ENCODE results near the gene HYAL1.

HYAL1 gene

DNA sequence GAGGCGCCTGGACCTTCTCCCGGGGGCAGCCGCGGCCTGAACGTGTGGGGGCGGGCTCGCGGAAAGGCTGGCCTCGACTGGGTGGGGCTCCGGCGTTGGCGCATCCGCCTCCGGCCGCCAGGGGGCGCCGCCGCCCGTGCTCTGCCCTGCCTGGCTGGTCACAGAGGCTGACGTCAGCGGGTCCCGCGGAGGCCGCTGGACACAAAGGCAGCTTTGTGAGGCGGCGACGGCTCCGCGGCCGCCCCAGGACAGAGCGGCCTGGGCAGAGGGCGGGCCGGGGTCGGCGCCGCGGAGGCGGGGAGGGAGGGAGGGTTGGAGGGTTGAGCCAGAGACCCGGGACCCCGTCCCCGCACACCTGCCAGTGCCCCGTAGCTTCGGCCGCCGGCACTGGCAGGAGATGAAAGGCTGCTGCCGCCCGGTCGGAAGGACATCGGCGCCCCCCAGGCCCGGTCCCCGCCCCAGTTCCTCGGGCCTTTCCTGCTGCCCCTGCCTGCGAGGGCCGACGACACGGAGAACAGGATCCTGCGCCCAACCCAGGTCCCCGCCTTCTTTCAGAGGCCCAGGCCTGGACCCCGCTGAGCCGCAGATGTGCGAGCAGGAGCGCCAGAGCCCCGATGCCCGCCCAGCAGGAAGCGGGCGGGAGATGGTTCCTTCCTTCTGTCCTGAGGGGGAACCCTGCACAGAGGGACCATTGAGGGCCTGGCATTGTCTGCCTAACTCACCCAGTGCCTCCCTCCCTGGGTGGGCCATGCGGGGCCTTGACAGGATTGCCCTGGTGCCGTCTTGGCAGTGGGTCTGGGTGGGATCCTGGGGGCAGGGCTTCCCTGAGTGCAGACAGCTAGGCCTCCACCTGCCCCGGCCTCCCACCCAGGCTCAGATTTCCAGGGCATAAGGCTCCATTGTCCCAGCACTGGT is 43.1 kb downstream of the HYAL1 start:
- peak; percentile 55 for DNase-seq (ENCODE audit: low read depth, low spot score)

DNA sequence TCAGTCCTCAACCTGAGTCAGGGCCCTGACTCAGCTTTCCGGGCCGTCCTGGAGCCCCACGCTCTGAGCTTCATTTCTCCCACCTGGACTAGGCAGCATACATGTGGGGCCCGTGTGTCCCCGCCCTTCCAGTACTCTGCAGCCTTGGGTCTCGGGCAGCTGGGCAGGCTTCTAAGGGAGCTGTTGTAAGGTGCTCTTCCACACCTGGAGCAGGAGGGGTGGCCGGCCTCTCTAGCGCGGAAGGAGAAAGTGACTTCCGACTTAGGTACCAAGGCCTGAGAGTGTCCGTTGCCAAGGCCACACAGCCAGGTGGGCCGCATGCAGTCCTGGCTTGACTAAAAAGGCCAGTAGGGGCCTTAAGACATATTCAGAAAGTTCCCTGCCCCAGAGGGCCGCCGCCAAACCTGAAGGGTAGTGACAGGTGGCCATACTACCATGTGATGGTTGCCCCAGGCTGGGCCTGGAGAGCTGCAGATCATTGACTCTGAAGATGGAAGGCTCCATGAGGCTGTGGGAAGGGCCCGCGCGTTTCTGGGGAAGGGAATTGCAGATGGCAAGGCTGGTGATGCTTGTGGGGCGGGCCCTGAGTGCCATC is 43.8 kb downstream of the HYAL1 start:
- DNase-seq (ENCODE audit: low read depth, low spot score) = no peak

DNA sequence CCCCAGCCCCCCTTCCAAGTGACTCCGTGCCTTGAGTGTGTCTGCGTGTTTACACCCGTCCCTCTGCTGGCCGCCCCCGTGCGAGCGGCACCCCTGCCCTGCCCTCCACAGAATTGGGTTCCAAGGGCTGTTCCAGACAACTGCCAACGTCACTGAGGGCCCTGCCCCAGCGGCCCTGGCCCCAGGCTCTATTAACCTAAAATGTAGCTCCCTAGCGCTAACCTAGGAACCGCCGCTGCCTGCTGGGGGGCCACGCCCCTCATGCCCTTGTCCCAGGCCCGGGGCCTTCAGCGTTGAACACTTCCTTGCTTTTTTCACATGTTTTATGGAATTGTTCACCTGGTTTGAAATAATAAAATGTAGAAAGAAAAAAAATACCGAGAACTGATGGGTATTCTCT is 44.4 kb downstream of the HYAL1 start:
- DNase-seq (ENCODE audit: low read depth, low spot score) = no peak

DNA sequence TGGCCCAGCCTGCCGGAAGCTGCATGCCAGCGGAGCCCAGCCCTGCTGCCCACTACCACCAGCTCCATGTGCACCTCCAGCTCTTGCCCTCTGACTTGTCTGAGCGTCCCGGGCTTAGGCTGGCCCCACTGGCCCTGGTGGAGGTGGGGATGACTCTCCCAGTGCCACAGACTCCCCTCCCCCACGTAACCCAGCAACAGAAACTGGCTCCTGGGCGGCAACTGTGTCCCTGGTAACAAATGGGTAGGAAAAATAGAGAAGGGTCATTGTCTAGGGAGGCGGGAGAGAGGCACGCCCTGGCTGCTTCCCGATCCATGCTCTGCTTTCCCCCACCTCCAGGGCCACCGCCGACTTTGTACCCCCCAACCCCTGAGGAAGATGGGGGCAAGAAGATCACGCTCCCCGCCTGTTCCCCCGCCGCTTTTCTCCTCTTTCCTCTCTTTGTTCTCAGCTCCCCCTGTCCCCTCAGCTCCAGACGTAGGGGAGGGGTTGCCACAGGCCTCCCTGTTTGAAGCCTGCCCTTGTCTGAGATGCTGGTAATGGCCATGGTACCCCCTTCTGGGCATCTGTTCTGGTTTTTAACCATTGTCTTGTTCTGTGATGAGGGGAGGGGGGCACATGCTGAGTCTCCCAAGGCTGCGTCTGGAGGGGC is 45.2 kb downstream of the HYAL1 start:
- DNase-seq (ENCODE audit: low read depth, low spot score) = no peak

DNA sequence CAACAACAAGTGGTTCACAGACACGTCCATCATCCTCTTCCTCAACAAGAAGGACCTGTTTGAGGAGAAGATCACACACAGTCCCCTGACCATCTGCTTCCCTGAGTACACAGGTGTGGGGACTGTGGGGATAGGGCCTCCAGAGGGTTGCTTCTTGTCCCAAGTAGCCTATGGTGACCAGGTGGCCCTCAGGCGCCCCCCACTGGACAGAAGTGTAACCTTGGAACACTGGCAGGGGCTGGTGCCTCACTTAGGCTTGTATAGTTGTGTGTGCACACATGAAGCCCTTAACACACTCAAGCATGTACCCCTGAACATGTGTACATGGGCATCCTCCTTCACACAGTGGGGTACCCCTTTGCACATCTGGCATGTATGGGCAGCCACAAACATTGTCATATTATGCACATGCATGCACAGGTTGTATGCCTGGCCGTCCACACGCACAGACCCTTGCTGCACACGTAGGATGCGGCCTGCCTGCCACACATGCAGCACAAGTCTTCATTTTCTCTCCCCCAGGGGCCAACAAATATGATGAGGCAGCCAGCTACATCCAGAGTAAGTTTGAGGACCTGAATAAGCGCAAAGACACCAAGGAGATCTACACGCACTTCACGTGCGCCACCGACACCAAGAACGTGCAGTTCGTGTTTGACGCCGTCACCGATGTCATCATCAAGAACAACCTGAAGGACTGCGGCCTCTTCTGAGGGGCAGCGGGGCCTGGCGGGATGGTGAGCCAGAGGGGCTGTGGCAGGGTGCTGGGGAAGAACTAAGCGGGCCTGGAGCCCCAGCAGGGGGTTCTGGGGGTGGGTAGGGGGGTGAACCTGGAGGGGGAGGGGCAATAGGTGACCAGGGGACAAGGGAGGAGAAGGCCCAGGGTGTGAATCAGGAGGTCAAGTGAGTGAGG is 46.1 kb downstream of the HYAL1 start:
- DNase-seq (ENCODE audit: low read depth, low spot score) = no peak

- DNase-seq (ENCODE audit: low read depth, low spot score) = no peak
Observed at GRCh38 chr3:50255251-50255615, 48.1 kb downstream of the HYAL1 start.

GRCh38 chr3:50254577-50255250 is 48.7 kb downstream of the HYAL1 start:
- DNase-seq (ENCODE audit: low read depth, low spot score) = no peak

DNA sequence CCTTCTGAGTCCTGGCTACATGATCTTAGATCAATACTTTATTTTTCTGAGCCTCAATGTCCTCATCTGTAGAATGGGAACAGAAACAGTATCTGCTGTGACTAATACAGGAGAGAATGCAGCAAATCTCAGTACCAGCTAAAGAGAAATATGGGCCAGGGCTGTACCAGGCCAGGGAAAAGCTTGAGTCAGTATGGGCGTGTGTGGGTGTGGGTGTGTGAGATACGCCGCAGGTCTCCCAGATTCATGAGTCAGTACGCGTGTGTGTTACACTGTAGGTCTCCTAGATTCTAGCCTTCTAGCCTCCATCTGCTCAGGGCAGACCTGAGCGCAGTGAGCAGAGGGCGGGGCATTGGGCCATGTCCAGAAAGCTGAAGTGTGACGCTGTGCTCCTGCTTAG is 52.2 kb downstream of the HYAL1 start:
- no peak for DNase-seq (ENCODE audit: low read depth, low spot score)

DNA sequence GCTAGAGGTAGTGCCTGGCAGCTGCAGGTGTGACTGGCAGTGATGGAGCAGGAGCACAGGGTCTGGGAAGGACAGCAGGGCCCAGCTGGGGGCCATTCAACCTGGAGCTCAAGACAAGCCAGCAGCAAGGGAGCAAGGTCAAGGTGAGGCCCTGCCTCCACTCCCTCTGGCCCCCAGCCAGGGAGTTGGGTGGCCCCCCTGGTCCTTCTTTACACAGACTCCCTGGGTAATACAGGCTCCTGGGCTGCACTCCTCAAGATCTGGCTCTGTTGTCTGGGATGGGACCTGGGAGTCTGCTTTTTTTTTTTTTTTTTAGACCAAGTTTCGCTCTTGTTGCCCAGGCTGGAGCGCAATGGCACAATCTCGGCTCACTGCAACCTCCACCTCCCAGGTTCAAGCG is 52.9 kb downstream of the HYAL1 start:
- DNase-seq (ENCODE audit: low read depth, low spot score) = no peak

All from activated naive CD8-positive, alpha-beta T cell treated with anti-CD3 and anti-CD28 coated beads, Interleukin-2, amount 50 U/mL, for 16 hours (primary cell).